HCT116 (cell line): ENCODE results near the gene MICA.

Source experiments
- ATF3 ChIP-seq: IDR thresholded peaks from 2 replicates; pipeline ENCODE4 v1.6.1; 2012
- CTCF ChIP-seq, 3 experiments: fragments of 200-600 bp in 1 of 3; sonication (generic) in 1 of 3; IDR thresholded peaks in 2 of 3; conservative IDR thresholded peaks in 1 of 3; 2 replicates each; pipeline ENCODE4 v1.5.1; 2012 to 2017; ENCODE audit warnings: low read depth in 2 of 3, low read length in 2 of 3, antibody characterized with exemption in 1 of 3, borderline replicate concordance in 1 of 3, control low read depth in 1 of 3, mild to moderate bottlenecking in 1 of 3, mixed read lengths in 1 of 3, mixed run types in 1 of 3, moderate library complexity in 1 of 3; ENCODE audit not compliant: insufficient read depth in 1 of 3
- EGR1 ChIP-seq: IDR thresholded peaks from 2 replicates; pipeline ENCODE4 v1.6.1; 2012; ENCODE audit warnings: low read depth
- EZH2 ChIP-seq: fragments of 200-600 bp; sonication (generic); IDR thresholded peaks from 2 replicates; pipeline ENCODE4 v1.6.1; 2017; ENCODE audit warnings: antibody characterized with exemption, mixed run types
- POLR2A ChIP-seq: IDR thresholded peaks from 2 replicates; pipeline ENCODE4 v1.7.0; 2011; ENCODE audit warnings: borderline replicate concordance; ENCODE audit not compliant: insufficient read depth, insufficient read length; ENCODE audit errors: extremely low read depth
- REST ChIP-seq: IDR thresholded peaks from 2 replicates; pipeline ENCODE4 v1.6.1; 2012; ENCODE audit warnings: low read depth
- SIN3A ChIP-seq: IDR thresholded peaks from 2 replicates; pipeline ENCODE4 v1.6.1; 2012; ENCODE audit warnings: low read depth
- YY1 ChIP-seq: IDR thresholded peaks from 2 replicates; pipeline ENCODE4 v1.6.1; 2011; ENCODE audit warnings: low read length, low read depth, moderate library complexity, mild to moderate bottlenecking; ENCODE audit not compliant: insufficient replicate concordance; ENCODE audit errors: extremely low read depth

GRCh38 chr6:31402324-31403282 lies 792 bp upstream of the MICA start:
- TF ChIP-seq CTCF (IDR thresholded peaks at IDR 0.05 in 2 of 3, conservative IDR thresholded peaks at IDR 0.05 in 1 of 3; ENCODE audit: borderline replicate concordance in 1 of 3, insufficient read depth in 1 of 3, low read depth in 2 of 3, low read length in 2 of 3) (no peak), POLR2A (no peak), YY1 (no peak), EZH2 (no peak), SIN3A (no peak), EGR1 (no peak), REST (no peak), ATF3 (no peak)
